ENCODE measurements around the gene GRB14.
A peak's percentile ranks its signal among the peaks of the same experiment; 100 is the strongest.
"Not testable (repeated sequence)": the region's sequence is repeated elsewhere in the genome, so short reads cannot be mapped to it uniquely, and the experiment has no call there.

GRB14 gene

GRCh38 chr2:164642268-164642667 is 21.0 kb upstream of the GRB14 start:
- TF ChIP-seq, protein P1, sequence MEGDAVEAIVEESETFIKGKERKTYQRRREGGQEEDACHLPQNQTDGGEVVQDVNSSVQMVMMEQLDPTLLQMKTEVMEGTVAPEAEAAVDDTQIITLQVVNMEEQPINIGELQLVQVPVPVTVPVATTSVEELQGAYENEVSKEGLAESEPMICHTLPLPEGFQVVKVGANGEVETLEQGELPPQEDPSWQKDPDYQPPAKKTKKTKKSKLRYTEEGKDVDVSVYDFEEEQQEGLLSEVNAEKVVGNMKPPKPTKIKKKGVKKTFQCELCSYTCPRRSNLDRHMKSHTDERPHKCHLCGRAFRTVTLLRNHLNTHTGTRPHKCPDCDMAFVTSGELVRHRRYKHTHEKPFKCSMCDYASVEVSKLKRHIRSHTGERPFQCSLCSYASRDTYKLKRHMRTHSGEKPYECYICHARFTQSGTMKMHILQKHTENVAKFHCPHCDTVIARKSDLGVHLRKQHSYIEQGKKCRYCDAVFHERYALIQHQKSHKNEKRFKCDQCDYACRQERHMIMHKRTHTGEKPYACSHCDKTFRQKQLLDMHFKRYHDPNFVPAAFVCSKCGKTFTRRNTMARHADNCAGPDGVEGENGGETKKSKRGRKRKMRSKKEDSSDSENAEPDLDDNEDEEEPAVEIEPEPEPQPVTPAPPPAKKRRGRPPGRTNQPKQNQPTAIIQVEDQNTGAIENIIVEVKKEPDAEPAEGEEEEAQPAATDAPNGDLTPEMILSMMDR (IDR thresholded peaks at IDR 0.05): no peak
- DNase-seq (ENCODE audit: low spot score): no peak
- no peak overlapping the region for H3K27ac ChIP-seq
- no peak overlapping the region for H3K4me3 ChIP-seq

DNA sequence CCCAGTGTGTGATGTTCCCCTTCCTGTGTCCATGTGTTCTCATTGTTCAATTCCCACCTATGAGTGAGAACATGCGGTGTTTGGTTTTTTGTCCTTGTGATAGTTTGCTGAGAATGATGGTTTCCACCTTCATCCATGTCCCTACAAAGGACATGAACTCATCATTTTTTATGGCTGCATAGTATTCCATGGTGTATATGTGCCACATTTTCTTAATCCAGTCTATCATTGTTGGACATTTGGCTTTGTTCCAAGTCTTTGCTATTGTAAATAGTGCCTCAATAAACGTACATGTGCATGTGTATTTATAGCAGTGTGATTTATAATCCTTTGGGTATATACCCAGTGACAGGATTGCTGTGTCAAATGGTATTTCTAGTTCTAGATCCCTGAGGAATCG is 7.0 kb upstream of the GRB14 start:
- DNase-seq (ENCODE audit: low spot score); H3K27ac ChIP-seq; H3K4me3 ChIP-seq: not testable (repeated sequence)

- Histone ChIP-seq H3K4me3 (no peak overlapping the region), H3K27ac (no peak overlapping the region)
- DNase-seq (ENCODE audit: low spot score): no peak
- TF ChIP-seq, protein P1 (IDR thresholded peaks at IDR 0.05): no peak
These were observed 4.2 kb upstream of the GRB14 start for GRCh38 chr2:164625378-164625971.

DNA sequence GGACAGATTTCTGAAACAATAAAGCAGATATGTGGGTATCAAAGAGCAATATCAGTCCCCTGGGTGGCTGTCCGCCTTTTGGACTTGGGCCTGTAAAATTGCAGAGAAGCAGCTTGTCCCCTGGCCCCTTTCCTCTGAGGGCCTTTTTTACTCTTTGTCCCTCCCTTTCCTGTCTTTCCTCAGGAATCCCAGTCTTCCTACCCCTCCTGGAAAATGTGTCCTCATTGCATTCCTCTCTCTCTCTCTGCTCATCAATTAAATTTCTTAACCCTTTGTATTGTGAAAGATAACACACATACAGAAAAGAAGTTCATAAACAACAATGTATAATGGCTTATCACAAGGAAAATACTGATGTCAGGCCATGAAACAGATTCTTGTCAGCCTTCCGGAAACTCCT is 3.0 kb upstream of the GRB14 start:
- DNase-seq (ENCODE audit: low spot score): no peak
- Histone ChIP-seq H3K27ac (no peak overlapping the region), H3K4me3 (no peak overlapping the region)
- TF ChIP-seq, protein P1 (IDR thresholded peaks at IDR 0.05): no peak

GRCh38 chr2:164622338-164623106 is 1.2 kb upstream of the GRB14 start:
- Histone ChIP-seq H3K4me3 (no peak overlapping the region), H3K27ac (no peak overlapping the region)
- TF ChIP-seq, protein P1 (IDR thresholded peaks at IDR 0.05): no peak
- DNase-seq (ENCODE audit: low spot score): no peak

DNA sequence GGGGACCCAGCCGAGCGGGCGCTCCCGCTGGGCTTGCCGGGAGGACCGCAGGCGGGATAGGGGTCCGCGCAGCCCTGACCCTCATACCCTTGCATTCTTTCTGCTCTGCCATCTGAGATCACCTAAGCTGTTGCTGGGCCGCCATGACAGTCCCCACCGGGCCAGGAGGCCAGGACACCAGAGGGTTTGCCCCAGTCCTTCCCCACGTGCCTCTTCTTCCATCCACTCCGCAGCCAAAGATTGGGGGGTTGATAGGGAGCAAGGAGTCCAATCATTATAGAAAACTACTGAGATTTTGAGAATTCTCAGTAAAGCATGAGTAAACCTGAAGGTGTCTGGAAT is 453 bp upstream of the GRB14 start:
- Histone ChIP-seq H3K4me3 (peak overlapping the region; percentile 81), H3K27ac (no peak overlapping the region)
- TF ChIP-seq, protein P1 (IDR thresholded peaks at IDR 0.05): no peak
- DNase-seq (ENCODE audit: low spot score): no peak

GRCh38 chr2:164620457-164620856 is 825 bp downstream of the GRB14 start:
- DNase-seq (ENCODE audit: low spot score): no peak
- H3K27ac ChIP-seq: no peak overlapping the region
- peak overlapping the region; percentile 81 for H3K4me3 ChIP-seq
- TF ChIP-seq, protein P1 (IDR thresholded peaks at IDR 0.05): no peak
